PC-3 (cell line): ENCODE measurements around the gene TOMM40L.

Source experiments
- CTCF ChIP-seq: fragments of 300-600 bp; sonication (generic); conservative IDR thresholded peaks from 2 replicates; pipeline ENCODE4 v1.5.1; 2017; ENCODE audit warnings: antibody characterized with exemption, low read depth, mild to moderate bottlenecking, low read length
- EZH2 ChIP-seq: fragments of 300-600 bp; sonication (generic); IDR thresholded peaks from one replicate; pipeline ENCODE4 v1.6.1; 2017; ENCODE audit warnings: antibody characterized with exemption, mild to moderate bottlenecking, low read length; ENCODE audit not compliant: unreplicated experiment

GRCh38 chr1:161242313-161242712, 16.5 kb downstream of the TOMM40L start:
- no peak for TF ChIP-seq CTCF
- TF ChIP-seq EZH2 = no peak
